Measurements from ENCODE around the gene UBE2D4. TPM values are rescaled to one million over a fixed set of nuclear protein-coding genes. Genes with fewer than 3 reads are reported as not detected.

UBE2D4 gene
- total RNA-seq, 1 donor from 2014 or later, result 6.8 TPM

- peaks cover 30% of the 10 kb centered on the region for H3K36me3 Mint-ChIP-seq
These were observed 47.4 kb upstream of the UBE2D4 start for GRCh38 chr7:43878867-43879266.

DNA sequence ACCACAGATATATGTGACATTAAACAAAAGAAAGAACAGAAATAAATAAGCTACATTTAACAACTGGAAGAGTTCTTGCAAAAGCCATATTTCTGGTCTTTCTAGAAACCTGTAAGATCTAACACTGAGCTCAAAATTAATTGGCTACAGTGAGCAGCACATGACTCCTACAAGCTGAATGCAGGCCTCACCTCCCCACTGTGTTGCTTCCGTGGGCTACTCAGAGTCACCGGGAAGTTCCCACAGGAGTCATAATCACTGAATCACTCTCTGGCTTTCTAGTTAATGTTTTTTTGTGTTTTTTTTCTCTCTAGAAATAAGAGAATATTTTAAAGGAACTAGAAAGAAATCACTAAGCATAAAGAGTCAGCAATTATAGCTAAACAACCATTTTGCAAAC is 46.8 kb upstream of the UBE2D4 start:
- Histone ChIP-seq H3K4me3 (no peak overlapping the region), H3K9ac (no peak overlapping the region), H3K36me3 (no peaks in the 10 kb centered on the region), H3K27ac (no peak overlapping the region), H3K4me2 (no peak overlapping the region), H3F3A (ENCODE audit: low read depth) (no peaks in the 10 kb centered on the region), H3K27me3 (no peaks in the 10 kb centered on the region), H3K9me3 (ENCODE audit: low read depth) (no peaks in the 10 kb centered on the region), H3K79me2 (ENCODE audit: low read depth) (no peaks in the 10 kb centered on the region), H4K20me1 (ENCODE audit: low read depth) (no peaks in the 10 kb centered on the region), H2AFZ (replicated peaks) (no peak overlapping the region), H3K4me1 (no peaks in the 10 kb centered on the region)
- TF ChIP-seq EZH2 (IDR thresholded peaks at IDR 0.05) (no peak), EZH2phosphoT487 (IDR thresholded peaks at IDR 0.05) (no peak)
- TF ChIP-seq, protein P1, sequence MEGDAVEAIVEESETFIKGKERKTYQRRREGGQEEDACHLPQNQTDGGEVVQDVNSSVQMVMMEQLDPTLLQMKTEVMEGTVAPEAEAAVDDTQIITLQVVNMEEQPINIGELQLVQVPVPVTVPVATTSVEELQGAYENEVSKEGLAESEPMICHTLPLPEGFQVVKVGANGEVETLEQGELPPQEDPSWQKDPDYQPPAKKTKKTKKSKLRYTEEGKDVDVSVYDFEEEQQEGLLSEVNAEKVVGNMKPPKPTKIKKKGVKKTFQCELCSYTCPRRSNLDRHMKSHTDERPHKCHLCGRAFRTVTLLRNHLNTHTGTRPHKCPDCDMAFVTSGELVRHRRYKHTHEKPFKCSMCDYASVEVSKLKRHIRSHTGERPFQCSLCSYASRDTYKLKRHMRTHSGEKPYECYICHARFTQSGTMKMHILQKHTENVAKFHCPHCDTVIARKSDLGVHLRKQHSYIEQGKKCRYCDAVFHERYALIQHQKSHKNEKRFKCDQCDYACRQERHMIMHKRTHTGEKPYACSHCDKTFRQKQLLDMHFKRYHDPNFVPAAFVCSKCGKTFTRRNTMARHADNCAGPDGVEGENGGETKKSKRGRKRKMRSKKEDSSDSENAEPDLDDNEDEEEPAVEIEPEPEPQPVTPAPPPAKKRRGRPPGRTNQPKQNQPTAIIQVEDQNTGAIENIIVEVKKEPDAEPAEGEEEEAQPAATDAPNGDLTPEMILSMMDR (IDR thresholded peaks at IDR 0.05), result no peak
- no peak overlapping the region for H3K4me3 Mint-ChIP-seq
- H3K27me3 Mint-ChIP-seq (ENCODE audit: insufficient read depth, low read depth), result peaks cover 2% of the 10 kb centered on the region
- no peaks in the 10 kb centered on the region for H3K9me3 Mint-ChIP-seq
- H3K27ac Mint-ChIP-seq, result no peak overlapping the region
- no peak for DNase-seq (ENCODE audit: low spot score)
- H3K36me3 Mint-ChIP-seq, result peaks cover 32% of the 10 kb centered on the region
- no peaks in the 10 kb centered on the region for H3K4me1 Mint-ChIP-seq

More at GRCh38 chr7:43878867-43879266, 47.4 kb upstream of the UBE2D4 start:
- H2AFZ ChIP-seq (replicated peaks), result no peak overlapping the region
- Mint-ChIP-seq H3K27ac (no peak overlapping the region), H3K9me3 (no peaks in the 10 kb centered on the region), H3K4me3 (no peak overlapping the region), H3K4me1 (no peaks in the 10 kb centered on the region), H3K27me3 (ENCODE audit: insufficient read depth, low read depth) (peaks cover 2% of the 10 kb centered on the region)
- no peak overlapping the region for H3K4me2 ChIP-seq
- TF ChIP-seq EZH2phosphoT487 (IDR thresholded peaks at IDR 0.05) (no peak), EZH2 (IDR thresholded peaks at IDR 0.05) (no peak)
- TF ChIP-seq, protein P1 (IDR thresholded peaks at IDR 0.05), result no peak
- no peaks in the 10 kb centered on the region for H3K9me3 ChIP-seq (ENCODE audit: low read depth)
- H3F3A ChIP-seq (ENCODE audit: low read depth), result no peaks in the 10 kb centered on the region
- no peaks in the 10 kb centered on the region for H3K36me3 ChIP-seq
- no peaks in the 10 kb centered on the region for H4K20me1 ChIP-seq (ENCODE audit: low read depth)
- no peaks in the 10 kb centered on the region for H3K79me2 ChIP-seq (ENCODE audit: low read depth)
- H3K27ac ChIP-seq, result no peak overlapping the region
- no peak overlapping the region for H3K4me3 ChIP-seq
- no peaks in the 10 kb centered on the region for H3K4me1 ChIP-seq
- no peak for DNase-seq (ENCODE audit: low spot score)
- no peaks in the 10 kb centered on the region for H3K27me3 ChIP-seq
- no peak overlapping the region for H3K9ac ChIP-seq

DNA sequence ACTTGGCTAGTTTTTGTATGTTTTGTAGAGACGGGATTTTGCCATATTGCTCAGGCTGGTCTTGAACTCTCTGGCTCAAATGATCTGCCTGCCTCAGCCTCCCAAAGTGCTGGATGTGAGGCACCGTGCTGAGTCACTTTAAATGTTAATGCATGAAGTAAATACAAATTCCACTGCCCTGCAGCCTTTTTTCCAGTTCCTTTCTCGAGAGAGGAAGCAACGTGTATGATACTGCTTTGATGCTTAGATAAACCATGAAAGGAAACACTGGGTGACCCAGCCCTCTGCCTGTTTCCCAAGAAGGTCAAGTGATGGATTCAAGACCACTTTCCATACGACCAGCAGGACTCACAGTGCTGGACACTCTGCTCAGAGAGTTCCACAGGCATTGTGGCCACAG is 45.6 kb upstream of the UBE2D4 start:
- no peak overlapping the region for H3K27ac ChIP-seq

More for the DNA sequence above, 45.6 kb upstream of the UBE2D4 start:
- H3K4me2 ChIP-seq, result no peak overlapping the region
- no peaks in the 10 kb centered on the region for H3K9me3 Mint-ChIP-seq
- TF ChIP-seq, protein P1 (IDR thresholded peaks at IDR 0.05), result no peak
- no peak for TF ChIP-seq EZH2phosphoT487 (IDR thresholded peaks at IDR 0.05)
- no peak for TF ChIP-seq EZH2 (IDR thresholded peaks at IDR 0.05)
- H3K9me3 ChIP-seq (ENCODE audit: low read depth), result no peaks in the 10 kb centered on the region
- H3K4me1 Mint-ChIP-seq, result no peaks in the 10 kb centered on the region
- H3K27ac Mint-ChIP-seq, result no peak overlapping the region
- no peak overlapping the region for H3K9ac ChIP-seq
- H3K79me2 ChIP-seq (ENCODE audit: low read depth), result no peaks in the 10 kb centered on the region
- H3K27me3 ChIP-seq, result no peaks in the 10 kb centered on the region
- H3F3A ChIP-seq (ENCODE audit: low read depth), result no peaks in the 10 kb centered on the region
- H3K4me1 ChIP-seq, result no peaks in the 10 kb centered on the region
- DNase-seq (ENCODE audit: low spot score), result no peak
- H3K27me3 Mint-ChIP-seq (ENCODE audit: insufficient read depth, low read depth), result peaks cover 4% of the 10 kb centered on the region
- peaks cover 31% of the 10 kb centered on the region for H3K36me3 Mint-ChIP-seq
- H3K4me3 Mint-ChIP-seq, result no peak overlapping the region
- no peaks in the 10 kb centered on the region for H4K20me1 ChIP-seq (ENCODE audit: low read depth)
- no peaks in the 10 kb centered on the region for H3K36me3 ChIP-seq
- H2AFZ ChIP-seq (replicated peaks), result no peak overlapping the region
- no peak overlapping the region for H3K4me3 ChIP-seq
